Activated T-helper 17 cell treated with anti-CD3 and anti-CD28 coated beads, Interleukin-2, amount 50 U/mL, for 72 hours (primary cell): ENCODE data around the gene WIPF3. TPM values are rescaled to one million over a fixed set of nuclear protein-coding genes. Genes with fewer than 3 reads are reported as not detected.

Source experiments
- ATAC-seq: fragments of 150-1000 bp; cut with Tn5 transposase; replicated peaks from 2 replicates; pipeline ENCODE4 v1.10.0; 2021; ENCODE audit warnings: mild to moderate bottlenecking, moderate library complexity
- H3K27ac Mint-ChIP-seq: one replicate; pipeline ENCODE4 v1.8.0; 2022; ENCODE audit warnings: mixed read lengths
- H3K27me3 Mint-ChIP-seq: one replicate; pipeline ENCODE4 v1.8.0; 2022; ENCODE audit warnings: mixed read lengths
- H3K36me3 Mint-ChIP-seq: one replicate; pipeline ENCODE4 v1.8.0; 2022; ENCODE audit warnings: low read depth, mild to moderate bottlenecking, mixed read lengths
- H3K4me1 Mint-ChIP-seq: one replicate; pipeline ENCODE4 v1.8.0; 2022; ENCODE audit warnings: mixed read lengths
- H3K4me3 Mint-ChIP-seq: one replicate; pipeline ENCODE4 v1.8.0; 2022; ENCODE audit warnings: mild to moderate bottlenecking, mixed read lengths
- H3K9me3 Mint-ChIP-seq: one replicate; pipeline ENCODE4 v1.8.0; 2022; ENCODE audit warnings: mixed read lengths
- total RNA-seq, 2 donors: library from RNA; stranded (reverse); gene quantifications; one replicate each; pipeline ENCODE4 v1.2.3, GENCODE V29; 2022

WIPF3 gene
- total RNA-seq, 2 donors from 2014 or later, result not detected

GRCh38 chr7:29848941-29849340 is 42.6 kb downstream of the WIPF3 start:
- Mint-ChIP-seq H3K4me1 (no peaks in the 10 kb centered on the region), H3K36me3 (no peaks in the 10 kb centered on the region), H3K9me3 (no peaks in the 10 kb centered on the region), H3K27me3 (peaks cover 13% of the 10 kb centered on the region), H3K4me3 (no peak overlapping the region), H3K27ac (no peak overlapping the region)
- no peak for ATAC-seq

GRCh38 chr7:29851487-29851886 is 45.2 kb downstream of the WIPF3 start:
- Mint-ChIP-seq H3K4me3 (no peak overlapping the region), H3K4me1 (no peaks in the 10 kb centered on the region), H3K27ac (no peak overlapping the region), H3K27me3 (peaks cover 7% of the 10 kb centered on the region), H3K36me3 (no peaks in the 10 kb centered on the region), H3K9me3 (no peaks in the 10 kb centered on the region)
- no peak for ATAC-seq

- Mint-ChIP-seq H3K27me3 (peaks cover 4% of the 10 kb centered on the region), H3K27ac (no peak overlapping the region), H3K4me3 (no peak overlapping the region), H3K4me1 (no peaks in the 10 kb centered on the region), H3K9me3 (no peaks in the 10 kb centered on the region), H3K36me3 (no peaks in the 10 kb centered on the region)
- no peak for ATAC-seq
Measured at GRCh38 chr7:29852457-29852856, 46.1 kb downstream of the WIPF3 start.

- H3K4me1 Mint-ChIP-seq, result no peaks in the 10 kb centered on the region
- peaks cover 4% of the 10 kb centered on the region for H3K27me3 Mint-ChIP-seq
- H3K4me3 Mint-ChIP-seq, result no peak overlapping the region
- no peaks in the 10 kb centered on the region for H3K9me3 Mint-ChIP-seq
- ATAC-seq, result no peak
- no peak overlapping the region for H3K27ac Mint-ChIP-seq
- H3K36me3 Mint-ChIP-seq, result no peaks in the 10 kb centered on the region
Measured at GRCh38 chr7:29853072-29853471, 46.8 kb downstream of the WIPF3 start.

- H3K9me3 Mint-ChIP-seq, result no peaks in the 10 kb centered on the region
- no peak overlapping the region for H3K27ac Mint-ChIP-seq
- ATAC-seq, result no peak
- peaks cover 4% of the 10 kb centered on the region for H3K27me3 Mint-ChIP-seq
- no peak overlapping the region for H3K4me3 Mint-ChIP-seq
- H3K4me1 Mint-ChIP-seq, result no peaks in the 10 kb centered on the region
- H3K36me3 Mint-ChIP-seq, result no peaks in the 10 kb centered on the region
Measured at GRCh38 chr7:29853789-29854188, 47.5 kb downstream of the WIPF3 start.

GRCh38 chr7:29854257-29854938 is 48.1 kb downstream of the WIPF3 start:
- no peaks in the 10 kb centered on the region for H3K9me3 Mint-ChIP-seq
- H3K4me3 Mint-ChIP-seq, result no peak overlapping the region
- H3K4me1 Mint-ChIP-seq, result no peaks in the 10 kb centered on the region
- H3K27me3 Mint-ChIP-seq, result peaks cover 8% of the 10 kb centered on the region
- H3K27ac Mint-ChIP-seq, result no peak overlapping the region
- H3K36me3 Mint-ChIP-seq, result no peaks in the 10 kb centered on the region
- no peak for ATAC-seq

- Mint-ChIP-seq H3K4me3 (no peak overlapping the region), H3K27ac (no peak overlapping the region), H3K9me3 (no peaks in the 10 kb centered on the region), H3K27me3 (peaks cover 8% of the 10 kb centered on the region), H3K36me3 (no peaks in the 10 kb centered on the region), H3K4me1 (no peaks in the 10 kb centered on the region)
- ATAC-seq, result no peak
Measured at GRCh38 chr7:29857654-29858053, 51.3 kb downstream of the WIPF3 start.

- peaks cover 8% of the 10 kb centered on the region for H3K27me3 Mint-ChIP-seq
- H3K9me3 Mint-ChIP-seq, result no peaks in the 10 kb centered on the region
- H3K4me3 Mint-ChIP-seq, result no peak overlapping the region
- H3K4me1 Mint-ChIP-seq, result no peaks in the 10 kb centered on the region
- H3K36me3 Mint-ChIP-seq, result no peaks in the 10 kb centered on the region
- ATAC-seq, result no peak
- H3K27ac Mint-ChIP-seq, result no peak overlapping the region
Measured at GRCh38 chr7:29858191-29858951, 52.1 kb downstream of the WIPF3 start.

GRCh38 chr7:29859104-29859503 is 52.8 kb downstream of the WIPF3 start:
- peaks cover 8% of the 10 kb centered on the region for H3K27me3 Mint-ChIP-seq
- no peak for ATAC-seq
- H3K27ac Mint-ChIP-seq, result no peak overlapping the region
- H3K4me1 Mint-ChIP-seq, result no peaks in the 10 kb centered on the region
- no peak overlapping the region for H3K4me3 Mint-ChIP-seq
- H3K9me3 Mint-ChIP-seq, result no peaks in the 10 kb centered on the region
- no peaks in the 10 kb centered on the region for H3K36me3 Mint-ChIP-seq

GRCh38 chr7:29859524-29860185 is 53.3 kb downstream of the WIPF3 start:
- Mint-ChIP-seq H3K36me3 (no peaks in the 10 kb centered on the region), H3K27me3 (peaks cover 8% of the 10 kb centered on the region), H3K4me3 (no peak overlapping the region), H3K9me3 (no peaks in the 10 kb centered on the region), H3K27ac (no peak overlapping the region), H3K4me1 (no peaks in the 10 kb centered on the region)
- no peak for ATAC-seq

- no peak for ATAC-seq
- H3K27ac Mint-ChIP-seq, result no peak overlapping the region
- no peaks in the 10 kb centered on the region for H3K4me1 Mint-ChIP-seq
- H3K9me3 Mint-ChIP-seq, result no peaks in the 10 kb centered on the region
- H3K27me3 Mint-ChIP-seq, result peaks cover 8% of the 10 kb centered on the region
- H3K4me3 Mint-ChIP-seq, result no peak overlapping the region
- no peaks in the 10 kb centered on the region for H3K36me3 Mint-ChIP-seq
Measured at GRCh38 chr7:29860186-29860585, 53.9 kb downstream of the WIPF3 start.

- H3K27ac Mint-ChIP-seq, result no peak overlapping the region
- peaks cover 4% of the 10 kb centered on the region for H3K27me3 Mint-ChIP-seq
- H3K4me3 Mint-ChIP-seq, result no peak overlapping the region
- ATAC-seq, result no peak
- H3K4me1 Mint-ChIP-seq, result no peaks in the 10 kb centered on the region
- no peaks in the 10 kb centered on the region for H3K36me3 Mint-ChIP-seq
- no peaks in the 10 kb centered on the region for H3K9me3 Mint-ChIP-seq
Measured at GRCh38 chr7:29861884-29862283, 55.6 kb downstream of the WIPF3 start.

GRCh38 chr7:29864656-29865055 is 58.3 kb downstream of the WIPF3 start:
- no peak for ATAC-seq

GRCh38 chr7:29865526-29865925 is 59.2 kb downstream of the WIPF3 start:
- H3K27me3 Mint-ChIP-seq, result peaks cover 5% of the 10 kb centered on the region
- H3K27ac Mint-ChIP-seq, result no peak overlapping the region
- no peak for ATAC-seq

More at GRCh38 chr7:29864656-29865055, 58.3 kb downstream of the WIPF3 start:
- Mint-ChIP-seq H3K27ac (no peak overlapping the region), H3K36me3 (no peaks in the 10 kb centered on the region), H3K27me3 (no peaks in the 10 kb centered on the region), H3K4me1 (no peaks in the 10 kb centered on the region), H3K9me3 (no peaks in the 10 kb centered on the region), H3K4me3 (no peak overlapping the region)

GRCh38 chr7:29866490-29866930 is 60.2 kb downstream of the WIPF3 start:
- no peak for ATAC-seq
- H3K4me3 Mint-ChIP-seq, result no peak overlapping the region

More at GRCh38 chr7:29865526-29865925, 59.2 kb downstream of the WIPF3 start:
- Mint-ChIP-seq H3K4me1 (no peaks in the 10 kb centered on the region), H3K4me3 (no peak overlapping the region), H3K9me3 (no peaks in the 10 kb centered on the region), H3K36me3 (no peaks in the 10 kb centered on the region)

More at GRCh38 chr7:29866490-29866930, 60.2 kb downstream of the WIPF3 start:
- Mint-ChIP-seq H3K36me3 (no peaks in the 10 kb centered on the region), H3K9me3 (no peaks in the 10 kb centered on the region), H3K4me1 (no peaks in the 10 kb centered on the region), H3K27ac (no peak overlapping the region), H3K27me3 (peaks cover 6% of the 10 kb centered on the region)
